ENCODE data around the gene PFN2. TPM values are rescaled to one million over a fixed set of nuclear protein-coding genes. Genes with fewer than 3 reads are reported as not detected.

Gene PFN2
- total RNA-seq, 1 donor from 2014 or later: 91.9 TPM

GRCh38 chr3:149917124-149917667, 53.5 kb downstream of the PFN2 start:
- DNase-seq: no peak

Small RNA genes lying within 50 kb of the gene (small RNA-seq; reads per million reads assigned to genes)
- not detected for gene RNU6-720P (ENCODE audit: low replicate concordance)

Other genes with a start within 250 kb of the PFN2 start
- 31.8 TPM for gene COMMD2, start 218.4 kb downstream of the PFN2 start, total RNA-seq
- gene ANKUB1, start 178.3 kb downstream of the PFN2 start, total RNA-seq: not detected
- gene RNF13, start 157.7 kb downstream of the PFN2 start, total RNA-seq: 89.3 TPM